Astrocyte of the spinal cord (primary cell): Measurements from ENCODE around the gene GRIP2.
A peak's percentile ranks its signal among the peaks of the same experiment; 100 is the strongest.

Experiments
- DNase-seq: peaks from one replicate; pipeline ENCODE4 v3.0.0; 2011; ENCODE audit warnings: low read depth, low spot score
- H3K4me3 ChIP-seq: 2 replicates; pipeline ENCODE4 v1.5.1; 2011; ENCODE audit warnings: low read depth, mild to moderate bottlenecking, low read length, moderate library complexity
- in situ Hi-C: cut with HindIII; loops from 2 replicates; pipeline ENCODE4 v1.10.0; 2017; ENCODE audit warnings: low sequenced_read_pairs
- TF ChIP-seq, protein P1 (sequence below): IDR thresholded peaks from 2 replicates; pipeline ENCODE4 v1.5.1; 2012; ENCODE audit warnings: low read depth, mild to moderate bottlenecking, low read length, inconsistent platforms

GRIP2 gene

DNA sequence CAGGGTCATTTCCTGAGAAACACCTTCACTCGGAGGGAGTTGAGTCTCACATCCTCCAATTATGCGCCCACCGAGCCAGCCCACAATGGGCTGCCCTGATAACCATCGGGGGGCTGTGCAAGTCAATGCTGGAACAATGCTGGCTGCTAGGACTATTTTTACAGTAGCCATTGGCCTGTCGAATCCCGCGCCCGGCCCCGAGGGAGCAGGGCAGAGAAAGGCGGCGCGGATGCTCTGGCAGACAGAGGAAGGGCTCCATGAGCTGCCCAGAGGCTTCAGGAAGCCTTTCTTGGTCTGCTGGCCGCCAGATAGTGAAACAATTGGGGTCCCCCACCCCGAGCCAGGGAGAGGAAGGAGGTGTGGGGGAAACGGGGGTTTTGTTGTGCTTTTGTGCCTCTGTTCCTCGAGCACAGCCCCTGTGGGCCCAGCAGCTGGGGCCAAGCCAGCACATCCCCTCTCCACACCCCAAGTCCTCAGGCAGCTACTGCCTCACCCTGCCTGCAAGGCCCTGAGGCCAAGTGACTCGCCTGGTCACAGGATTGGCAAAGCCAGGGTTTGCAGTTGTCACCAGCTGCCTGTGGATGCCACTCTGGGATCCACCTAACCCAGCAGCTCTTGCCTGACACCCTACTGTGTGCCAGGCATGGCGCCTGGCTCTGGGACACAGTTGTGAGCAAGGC, 98.8 kb downstream of the GRIP2 start:
- no peak for DNase-seq
- no peak overlapping the region for H3K4me3 ChIP-seq
- TF ChIP-seq, protein P1, sequence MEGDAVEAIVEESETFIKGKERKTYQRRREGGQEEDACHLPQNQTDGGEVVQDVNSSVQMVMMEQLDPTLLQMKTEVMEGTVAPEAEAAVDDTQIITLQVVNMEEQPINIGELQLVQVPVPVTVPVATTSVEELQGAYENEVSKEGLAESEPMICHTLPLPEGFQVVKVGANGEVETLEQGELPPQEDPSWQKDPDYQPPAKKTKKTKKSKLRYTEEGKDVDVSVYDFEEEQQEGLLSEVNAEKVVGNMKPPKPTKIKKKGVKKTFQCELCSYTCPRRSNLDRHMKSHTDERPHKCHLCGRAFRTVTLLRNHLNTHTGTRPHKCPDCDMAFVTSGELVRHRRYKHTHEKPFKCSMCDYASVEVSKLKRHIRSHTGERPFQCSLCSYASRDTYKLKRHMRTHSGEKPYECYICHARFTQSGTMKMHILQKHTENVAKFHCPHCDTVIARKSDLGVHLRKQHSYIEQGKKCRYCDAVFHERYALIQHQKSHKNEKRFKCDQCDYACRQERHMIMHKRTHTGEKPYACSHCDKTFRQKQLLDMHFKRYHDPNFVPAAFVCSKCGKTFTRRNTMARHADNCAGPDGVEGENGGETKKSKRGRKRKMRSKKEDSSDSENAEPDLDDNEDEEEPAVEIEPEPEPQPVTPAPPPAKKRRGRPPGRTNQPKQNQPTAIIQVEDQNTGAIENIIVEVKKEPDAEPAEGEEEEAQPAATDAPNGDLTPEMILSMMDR, result no peak
- in situ Hi-C loops, result no loop called here

DNA sequence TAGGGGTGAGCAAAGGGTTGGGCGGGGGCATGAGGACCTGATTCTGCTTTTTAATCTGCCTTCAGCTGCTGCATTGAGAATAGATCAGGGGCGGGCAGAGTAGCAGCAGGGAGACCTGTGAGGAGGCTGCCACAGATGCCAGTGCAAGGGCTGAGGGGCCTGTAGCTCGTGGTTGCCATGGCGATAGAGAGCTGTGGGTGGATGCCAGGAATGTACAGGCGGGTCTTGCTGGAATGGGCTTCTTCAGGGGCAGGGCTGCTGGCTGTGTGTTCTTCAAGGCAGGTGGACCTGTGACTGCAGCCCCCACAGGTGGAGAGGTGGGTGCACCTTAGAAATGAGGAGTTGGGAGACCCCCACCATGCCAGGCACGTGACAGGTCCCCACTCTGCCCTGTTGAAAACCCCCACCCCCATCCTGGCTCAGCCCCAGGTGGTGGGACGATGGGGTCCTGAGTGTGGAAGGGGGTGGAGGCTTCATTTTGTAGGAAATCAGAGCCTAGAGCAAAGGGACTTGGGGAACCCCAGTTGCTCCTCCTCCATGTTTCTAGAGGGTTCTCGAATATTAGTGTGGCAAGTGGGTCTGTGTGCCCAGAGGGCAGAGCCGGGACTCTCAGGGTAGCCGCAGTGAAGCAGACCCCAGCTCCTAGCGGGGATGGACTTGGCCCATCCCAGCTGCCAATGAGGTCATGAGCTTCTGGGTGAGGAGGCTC, 99.5 kb downstream of the GRIP2 start:
- in situ Hi-C loops, result no loop called here
- H3K4me3 ChIP-seq, result no peak overlapping the region
- peak; percentile 34 for DNase-seq
- TF ChIP-seq, protein P1, result no peak

DNA sequence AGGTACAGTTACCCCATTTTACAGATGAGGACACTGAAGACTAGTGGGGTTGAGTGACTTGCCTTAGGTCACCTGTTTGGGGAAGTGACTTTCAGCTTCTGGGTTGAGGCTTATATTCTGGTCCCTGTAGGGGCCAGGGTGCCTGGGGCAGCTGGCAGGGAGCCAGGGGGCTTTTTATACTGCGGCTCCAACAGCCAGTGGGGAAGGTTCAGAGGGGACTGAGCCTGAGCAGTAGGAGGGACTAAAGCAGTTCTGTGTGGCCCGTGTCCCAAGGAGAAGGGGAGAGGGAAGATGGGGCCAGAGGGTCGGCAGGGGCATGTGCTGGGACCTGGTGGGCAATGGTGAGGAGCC, 100.0 kb downstream of the GRIP2 start:
- no peak for DNase-seq
- no peak overlapping the region for H3K4me3 ChIP-seq
- TF ChIP-seq, protein P1, result no peak
- in situ Hi-C loops, result no loop called here

DNA sequence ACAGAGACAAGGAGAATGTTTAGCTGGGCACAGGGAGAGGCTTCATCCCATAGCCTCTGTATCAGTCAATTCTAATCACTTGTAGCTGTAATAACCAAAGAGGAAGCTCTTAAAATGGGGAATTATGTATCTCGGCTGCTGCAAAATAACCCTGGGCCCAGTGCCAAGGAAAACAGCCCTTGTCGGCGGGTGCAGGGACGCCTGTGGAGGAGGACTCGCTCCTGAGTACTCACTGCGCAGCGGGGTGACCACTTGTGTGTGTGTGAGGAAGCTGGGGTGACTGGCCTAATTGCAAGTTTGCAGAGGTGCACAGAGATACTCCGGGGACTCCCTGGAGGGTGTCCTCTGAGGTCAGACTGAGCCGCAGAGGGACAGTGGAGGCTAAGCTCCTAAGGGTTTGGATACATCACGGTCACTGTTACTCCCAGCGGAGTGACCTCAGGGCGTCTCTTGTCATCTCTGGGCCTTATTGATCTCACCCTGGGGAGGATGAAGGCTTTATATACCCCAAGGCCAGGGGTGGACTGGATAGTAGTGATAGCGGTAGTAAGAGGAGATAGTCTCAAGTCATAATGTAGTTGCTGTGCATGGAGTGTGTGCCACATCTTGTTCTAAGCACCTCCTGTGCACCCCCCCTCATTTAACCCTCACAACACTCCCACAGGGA, 100.5 kb downstream of the GRIP2 start:
- in situ Hi-C loops, result no loop called here

More for the DNA sequence above, 100.5 kb downstream of the GRIP2 start:
- TF ChIP-seq, protein P1, result no peak
- no peak overlapping the region for H3K4me3 ChIP-seq
- peak; percentile 79 for DNase-seq
